ENCODE data around the gene RASSF8.

GRCh38 chr12:26101763-26102162, 143.3 kb downstream of the RASSF8 start:
- no peak for TF ChIP-seq EZH2 (IDR thresholded peaks at IDR 0.05; ENCODE audit: low read depth, unreplicated experiment)
- TF ChIP-seq, protein P1, sequence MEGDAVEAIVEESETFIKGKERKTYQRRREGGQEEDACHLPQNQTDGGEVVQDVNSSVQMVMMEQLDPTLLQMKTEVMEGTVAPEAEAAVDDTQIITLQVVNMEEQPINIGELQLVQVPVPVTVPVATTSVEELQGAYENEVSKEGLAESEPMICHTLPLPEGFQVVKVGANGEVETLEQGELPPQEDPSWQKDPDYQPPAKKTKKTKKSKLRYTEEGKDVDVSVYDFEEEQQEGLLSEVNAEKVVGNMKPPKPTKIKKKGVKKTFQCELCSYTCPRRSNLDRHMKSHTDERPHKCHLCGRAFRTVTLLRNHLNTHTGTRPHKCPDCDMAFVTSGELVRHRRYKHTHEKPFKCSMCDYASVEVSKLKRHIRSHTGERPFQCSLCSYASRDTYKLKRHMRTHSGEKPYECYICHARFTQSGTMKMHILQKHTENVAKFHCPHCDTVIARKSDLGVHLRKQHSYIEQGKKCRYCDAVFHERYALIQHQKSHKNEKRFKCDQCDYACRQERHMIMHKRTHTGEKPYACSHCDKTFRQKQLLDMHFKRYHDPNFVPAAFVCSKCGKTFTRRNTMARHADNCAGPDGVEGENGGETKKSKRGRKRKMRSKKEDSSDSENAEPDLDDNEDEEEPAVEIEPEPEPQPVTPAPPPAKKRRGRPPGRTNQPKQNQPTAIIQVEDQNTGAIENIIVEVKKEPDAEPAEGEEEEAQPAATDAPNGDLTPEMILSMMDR (conservative IDR thresholded peaks at IDR 0.05; ENCODE audit: low read depth in 2 of 2), result no peak
- no peak for TF ChIP-seq ZNF114 (CRISPR knock-in tag; IDR thresholded peaks at IDR 0.05)
- TF ChIP-seq POLR2AphosphoS5 (IDR thresholded peaks at IDR 0.05; ENCODE audit: low read depth), result no peak
- TF ChIP-seq, protein P2, sequence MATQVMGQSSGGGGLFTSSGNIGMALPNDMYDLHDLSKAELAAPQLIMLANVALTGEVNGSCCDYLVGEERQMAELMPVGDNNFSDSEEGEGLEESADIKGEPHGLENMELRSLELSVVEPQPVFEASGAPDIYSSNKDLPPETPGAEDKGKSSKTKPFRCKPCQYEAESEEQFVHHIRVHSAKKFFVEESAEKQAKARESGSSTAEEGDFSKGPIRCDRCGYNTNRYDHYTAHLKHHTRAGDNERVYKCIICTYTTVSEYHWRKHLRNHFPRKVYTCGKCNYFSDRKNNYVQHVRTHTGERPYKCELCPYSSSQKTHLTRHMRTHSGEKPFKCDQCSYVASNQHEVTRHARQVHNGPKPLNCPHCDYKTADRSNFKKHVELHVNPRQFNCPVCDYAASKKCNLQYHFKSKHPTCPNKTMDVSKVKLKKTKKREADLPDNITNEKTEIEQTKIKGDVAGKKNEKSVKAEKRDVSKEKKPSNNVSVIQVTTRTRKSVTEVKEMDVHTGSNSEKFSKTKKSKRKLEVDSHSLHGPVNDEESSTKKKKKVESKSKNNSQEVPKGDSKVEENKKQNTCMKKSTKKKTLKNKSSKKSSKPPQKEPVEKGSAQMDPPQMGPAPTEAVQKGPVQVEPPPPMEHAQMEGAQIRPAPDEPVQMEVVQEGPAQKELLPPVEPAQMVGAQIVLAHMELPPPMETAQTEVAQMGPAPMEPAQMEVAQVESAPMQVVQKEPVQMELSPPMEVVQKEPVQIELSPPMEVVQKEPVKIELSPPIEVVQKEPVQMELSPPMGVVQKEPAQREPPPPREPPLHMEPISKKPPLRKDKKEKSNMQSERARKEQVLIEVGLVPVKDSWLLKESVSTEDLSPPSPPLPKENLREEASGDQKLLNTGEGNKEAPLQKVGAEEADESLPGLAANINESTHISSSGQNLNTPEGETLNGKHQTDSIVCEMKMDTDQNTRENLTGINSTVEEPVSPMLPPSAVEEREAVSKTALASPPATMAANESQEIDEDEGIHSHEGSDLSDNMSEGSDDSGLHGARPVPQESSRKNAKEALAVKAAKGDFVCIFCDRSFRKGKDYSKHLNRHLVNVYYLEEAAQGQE (IDR thresholded peaks at IDR 0.05; ENCODE audit: unreplicated experiment), result no peak
- TF ChIP-seq EZH2phosphoT487 (IDR thresholded peaks at IDR 0.05; ENCODE audit: unreplicated experiment), result no peak
- no peak for TF ChIP-seq ZNF331 (CRISPR knock-in tag; IDR thresholded peaks at IDR 0.05; ENCODE audit: low read depth)
- no peak for TF ChIP-seq STAT1 (IDR thresholded peaks at IDR 0.05; ENCODE audit: unreplicated experiment)
- no peak for TF ChIP-seq CREB1 (CRISPR knock-in tag; IDR thresholded peaks at IDR 0.05; ENCODE audit: low read depth)
- no peak for TF ChIP-seq JUNB (IDR thresholded peaks at IDR 0.05; ENCODE audit: unreplicated experiment)
- no peak for TF ChIP-seq ETS1 (IDR thresholded peaks at IDR 0.05)
